Gastrocnemius medialis (tissue), 4 donors: Measurements from ENCODE around the gene PDXK.

Experiments
- POLR2A ChIP-seq, 2 donors: fragments of 450-650 bp; IDR thresholded peaks; one replicate each; pipeline ENCODE4 v1.6.1; 2017; ENCODE audit warnings: antibody characterized with exemption in 2 of 2, mild to moderate bottlenecking in 2 of 2, moderate library complexity in 2 of 2
- TF ChIP-seq, protein P1 (sequence below), 5 experiments: fragments of 450-650 bp in 3 of 5; fragments of 200-600 bp in 2 of 5; sonication (generic) in 2 of 5; IDR thresholded peaks in 4 of 5; conservative IDR thresholded peaks in 1 of 5; 1 replicate in 4 of 5; 2 replicates in 1 of 5; pipeline ENCODE4 v1.5.1; 2016 to 2019; ENCODE audit warnings: antibody characterized with exemption in 5 of 5, mild to moderate bottlenecking in 3 of 5, moderate library complexity in 3 of 5

DNA sequence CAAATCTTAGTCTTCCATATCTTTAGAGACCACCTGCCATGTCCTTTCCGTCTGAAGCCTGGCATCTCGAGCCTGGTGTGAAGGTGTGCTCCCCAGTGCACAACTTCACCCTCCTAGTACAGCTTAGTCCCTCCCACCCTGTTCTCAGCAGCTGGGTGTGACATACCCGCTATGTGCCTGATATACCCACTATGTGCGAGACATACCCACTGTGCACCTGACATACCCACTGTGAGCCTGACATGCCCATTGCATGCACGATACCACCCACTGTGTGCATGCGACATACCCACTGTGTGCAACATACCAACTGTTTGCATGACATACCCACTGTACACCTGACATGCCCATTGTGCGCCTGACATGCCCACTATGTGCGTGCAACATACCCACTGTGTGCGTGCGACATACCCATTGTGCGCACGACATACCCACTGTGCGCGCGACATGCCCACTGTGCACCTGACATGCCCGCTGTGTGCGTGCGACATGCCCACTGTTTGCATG, 67.4 kb downstream of the PDXK start:
- TF ChIP-seq, protein P1, sequence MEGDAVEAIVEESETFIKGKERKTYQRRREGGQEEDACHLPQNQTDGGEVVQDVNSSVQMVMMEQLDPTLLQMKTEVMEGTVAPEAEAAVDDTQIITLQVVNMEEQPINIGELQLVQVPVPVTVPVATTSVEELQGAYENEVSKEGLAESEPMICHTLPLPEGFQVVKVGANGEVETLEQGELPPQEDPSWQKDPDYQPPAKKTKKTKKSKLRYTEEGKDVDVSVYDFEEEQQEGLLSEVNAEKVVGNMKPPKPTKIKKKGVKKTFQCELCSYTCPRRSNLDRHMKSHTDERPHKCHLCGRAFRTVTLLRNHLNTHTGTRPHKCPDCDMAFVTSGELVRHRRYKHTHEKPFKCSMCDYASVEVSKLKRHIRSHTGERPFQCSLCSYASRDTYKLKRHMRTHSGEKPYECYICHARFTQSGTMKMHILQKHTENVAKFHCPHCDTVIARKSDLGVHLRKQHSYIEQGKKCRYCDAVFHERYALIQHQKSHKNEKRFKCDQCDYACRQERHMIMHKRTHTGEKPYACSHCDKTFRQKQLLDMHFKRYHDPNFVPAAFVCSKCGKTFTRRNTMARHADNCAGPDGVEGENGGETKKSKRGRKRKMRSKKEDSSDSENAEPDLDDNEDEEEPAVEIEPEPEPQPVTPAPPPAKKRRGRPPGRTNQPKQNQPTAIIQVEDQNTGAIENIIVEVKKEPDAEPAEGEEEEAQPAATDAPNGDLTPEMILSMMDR (IDR thresholded peaks at IDR 0.05 in 4 of 5, conservative IDR thresholded peaks at IDR 0.05 in 1 of 5) = no peak
- no peak for TF ChIP-seq POLR2A (IDR thresholded peaks at IDR 0.05)
